GM19455 (cell line): ENCODE measurements around the gene DNAH1.

Experiments
- ATAC-seq: cut with Tn5 transposase; IDR thresholded peaks from one replicate; pipeline ENCODE4 v1.9.1; 2021; ENCODE audit not compliant: unreplicated experiment

DNAH1 gene

GRCh38 chr3:52356126-52356525 is 40.0 kb downstream of the DNAH1 start:
- ATAC-seq: no peak

GRCh38 chr3:52357151-52358080 is 41.3 kb downstream of the DNAH1 start:
- ATAC-seq: no peak

- ATAC-seq: no peak
These were observed 42.3 kb downstream of the DNAH1 start for GRCh38 chr3:52358362-52358940.

- ATAC-seq: no peak
These were observed 43.2 kb downstream of the DNAH1 start for GRCh38 chr3:52359116-52359855.

GRCh38 chr3:52361011-52361410 is 44.9 kb downstream of the DNAH1 start:
- ATAC-seq: no peak

- ATAC-seq: no peak
These were observed 45.3 kb downstream of the DNAH1 start for GRCh38 chr3:52361454-52361853.

GRCh38 chr3:52361898-52362297 is 45.8 kb downstream of the DNAH1 start:
- no peak for ATAC-seq

GRCh38 chr3:52364322-52365035 is 48.4 kb downstream of the DNAH1 start:
- ATAC-seq: no peak

- no peak for ATAC-seq
These were observed 50.4 kb downstream of the DNAH1 start for GRCh38 chr3:52366527-52366926.

- no peak for ATAC-seq
These were observed 52.1 kb downstream of the DNAH1 start for GRCh38 chr3:52367891-52368880.

- no peak for ATAC-seq
These were observed 54.4 kb downstream of the DNAH1 start for GRCh38 chr3:52370531-52370930.

- no peak for ATAC-seq
These were observed 56.8 kb downstream of the DNAH1 start for GRCh38 chr3:52372822-52373504.

- ATAC-seq: no peak
These were observed 57.6 kb downstream of the DNAH1 start for GRCh38 chr3:52373676-52374075.

GRCh38 chr3:52374173-52374572 is 58.1 kb downstream of the DNAH1 start:
- no peak for ATAC-seq

- no peak for ATAC-seq
These were observed 63.5 kb downstream of the DNAH1 start for GRCh38 chr3:52379610-52380009.

GRCh38 chr3:52380023-52380422 is 63.9 kb downstream of the DNAH1 start:
- ATAC-seq: no peak

- ATAC-seq: no peak
These were observed 65.5 kb downstream of the DNAH1 start for GRCh38 chr3:52381623-52382022.

GRCh38 chr3:52383446-52383845 is 67.3 kb downstream of the DNAH1 start:
- ATAC-seq: no peak

GRCh38 chr3:52384019-52384761 is 68.1 kb downstream of the DNAH1 start:
- ATAC-seq: no peak
